K562 (cell line): Measurements from ENCODE around the gene LSR. TPM values are rescaled to one million over a fixed set of nuclear protein-coding genes. Genes with fewer than 3 reads are reported as not detected.

Experiments used
- ATAC-seq: fragments of 200-7000 bp; cut with Tn5 transposase; 3 replicates; pipeline ENCODE4 v1.9.1; 2020; ENCODE audit warnings: moderate library complexity
- BruUV-seq: library from RNA; stranded (reverse); fragments of 400-500 nt; replicated peaks from 2 replicates; lab custom pipeline; 2021; lab: Mats Ljungman, UMichigan
- CTCF ChIA-PET: fragments of 300-600 bp; formaldehyde crosslinking; extraction: SDS; loops from one replicate; lab custom pipeline; 2021; ENCODE audit warnings: low intra/inter-chr PET ratio; lab: Yijun Ruan, JAX
- POLR2A ChIA-PET: fragments of 300-600, 350-650 bp; sonication (Branson Sonifier 250); formaldehyde crosslinking; extraction: SDS; loops from one replicate; lab custom pipeline; 2021; ENCODE audit warnings: antibody characterized with exemption, inconsistent platforms; lab: Yijun Ruan, JAX
- DNase-seq, 4 experiments: peaks; one replicate each; pipeline versions ENCODE4 v3.0.0 to v3.0.0-alpha.2; 2011 to 2018; ENCODE audit warnings: low spot score in 3 of 4, mixed read lengths in 3 of 4; ENCODE audit errors: extremely low read depth in 1 of 4
- FAIRE-seq: peaks from 2 replicates; lab custom pipeline; 2011; peaks lifted over from hg19 to GRCh38; lab: Jason Lieb, UNC
- H2AFZ ChIP-seq: 2 replicates; pipeline ENCODE4 v1.6.0; 2011; ENCODE audit warnings: low read depth, low read length, control low read depth, inconsistent platforms
- H3K27ac ChIP-seq: fragments of 200-600 bp; 3 replicates; pipeline ENCODE4 v1.8.0; 2011; ENCODE audit warnings: low read depth, mild to moderate bottlenecking, control low read depth, inconsistent platforms, low read length, moderate library complexity, mixed read lengths; ENCODE audit errors: extremely low read depth
- H3K27me3 ChIP-seq, 2 experiments: fragments of 300-600 bp in 1 of 2; 2 replicates in 1 of 2; 3 replicates in 1 of 2; pipeline versions ENCODE4 v1.6.0 to v1.8.0; 2011; ENCODE audit warnings: inconsistent platforms in 2 of 2, low read length in 2 of 2, mild to moderate bottlenecking in 1 of 2, mixed read lengths in 1 of 2, moderate library complexity in 1 of 2; ENCODE audit not compliant: control insufficient read depth in 2 of 2, insufficient read depth in 2 of 2
- H3K36me3 ChIP-seq: fragments of 300-600 bp; 3 replicates; pipeline ENCODE4 v1.8.0; 2011; ENCODE audit warnings: mild to moderate bottlenecking, low read length, inconsistent platforms; ENCODE audit not compliant: control insufficient read depth, insufficient read depth
- H3K4me1 ChIP-seq, 2 experiments: fragments of 200-600 bp in 1 of 2; replicated peaks in 1 of 2; 2 replicates in 1 of 2; 3 replicates in 1 of 2; pipeline versions ENCODE4 v1.5.1 to v1.8.0; 2011; ENCODE audit warnings: inconsistent platforms in 2 of 2, low read length in 2 of 2, mild to moderate bottlenecking in 1 of 2, mixed read lengths in 1 of 2, moderate library complexity in 1 of 2; ENCODE audit not compliant: control insufficient read depth in 2 of 2, insufficient read depth in 2 of 2
- H3K4me2 ChIP-seq: 2 replicates; pipeline ENCODE4 v1.6.1; 2011; ENCODE audit warnings: low read length, control low read depth, inconsistent platforms, mixed read lengths; ENCODE audit not compliant: insufficient read depth
- H3K4me3 ChIP-seq: fragments of 200-600 bp; sonication (generic), shearing (Covaris generic); 2 replicates; pipeline ENCODE4 v1.5.1; 2016; ENCODE audit warnings: control low read depth, inconsistent platforms
- H3K79me2 ChIP-seq: fragments of 200-600 bp; 3 replicates; pipeline ENCODE4 v1.8.0; 2011; ENCODE audit warnings: low read length, inconsistent platforms; ENCODE audit not compliant: control insufficient read depth, insufficient read depth
- H3K9ac ChIP-seq, 2 experiments: 2 replicates each; pipeline versions ENCODE4 v1.6.0 to v1.6.1; 2011; ENCODE audit warnings: low read depth in 2 of 2, low read length in 2 of 2, control low read depth in 1 of 2, inconsistent platforms in 1 of 2, mild to moderate bottlenecking in 1 of 2, mixed read lengths in 1 of 2; ENCODE audit not compliant: insufficient read depth in 1 of 2
- H3K9me1 ChIP-seq: one replicate; pipeline ENCODE4 v1.6.0; 2011; ENCODE audit warnings: inconsistent platforms, mild to moderate bottlenecking, low read length, moderate library complexity; ENCODE audit not compliant: control insufficient read depth, insufficient read depth
- H3K9me3 ChIP-seq: replicated peaks from 2 replicates; pipeline ENCODE4 v1.5.1; 2011; ENCODE audit warnings: low read depth, low read length, inconsistent platforms; ENCODE audit not compliant: control insufficient read depth, insufficient read depth
- H4K20me1 ChIP-seq: replicated peaks from 2 replicates; pipeline ENCODE4 v1.6.1; 2011; ENCODE audit warnings: low read length, inconsistent platforms, mixed read lengths; ENCODE audit not compliant: control insufficient read depth, insufficient read depth
- HDAC3 ChIP-seq: fragments of 450-650 bp; IDR thresholded peaks from 2 replicates; pipeline ENCODE4 v1.6.1; 2018; ENCODE audit warnings: borderline replicate concordance, mild to moderate bottlenecking, moderate library complexity; ENCODE audit not compliant: partially characterized antibody
- MGA ChIP-seq: fragments of 450-650 bp; IDR thresholded peaks from 2 replicates; pipeline ENCODE4 v1.6.1; 2016; ENCODE audit warnings: mild to moderate bottlenecking, moderate library complexity
- SETDB1 ChIP-seq: IDR thresholded peaks from one replicate; pipeline ENCODE4 v1.6.1; 2012; ENCODE audit warnings: low read length, control low read depth, inconsistent platforms
- SUPT5H ChIP-seq: fragments of 450-650 bp; IDR thresholded peaks from 2 replicates; pipeline ENCODE4 v1.6.1; 2016
- THRAP3 ChIP-seq: fragments of 450-650 bp; IDR thresholded peaks from 2 replicates; pipeline ENCODE4 v1.6.1; 2016; ENCODE audit warnings: mild to moderate bottlenecking, inconsistent platforms, borderline replicate concordance
- WGBS: fragments of 100-300 bp; shearing (Covaris generic); methylation state at CpG from one replicate; pipeline ENCODE4 v1.1.6; 2016; ENCODE audit warnings: low coverage, mixed read lengths; ENCODE audit not compliant: insufficient coverage; ENCODE audit errors: missing lambda C conversion rate; 5-methylcytosine and 5-hydroxymethylcytosine counted together
- in situ Hi-C: fragments of 300-500 bp; cut with MboI; formaldehyde crosslinking; loops from 4 replicates; pipeline ENCODE4 v1.15.0; 2018; ENCODE audit warnings: inconsistent platforms, mixed read lengths
- intact Hi-C: fragments of 100-400 bp; cut with micrococcal nuclease; formaldehyde crosslinking; loops from 2 replicates; pipeline ENCODE4 v1.14.2; 2022
- polyA plus RNA-seq, 8 experiments: library from polyadenylated mRNA; depleted of rRNA in 4 of 8; stranded (reverse) in 5 of 8; unstranded in 3 of 8; fragments of >200 nt; fragmentation: Nextera tagmentation in 2 of 8; fragmentation: Illumina TruSeq in 1 of 8; extraction: Ambion mirVana in 2 of 8; extraction: Trizol in 1 of 8; gene quantifications; 2 replicates each; pipeline versions ENCODE4 v1.2.1 to v1.2.3, GENCODE V29; 2011 to 2014; ENCODE audit warnings: inconsistent platforms in 1 of 8, missing spikeins in 1 of 8
- total RNA-seq, 7 experiments: library from RNA; depleted of rRNA in 6 of 7; stranded (reverse); fragments of >200 nt in 6 of 7; fragmentation: Illumina TruSeq in 2 of 7; extraction: Trizol in 2 of 7; gene quantifications; 2 replicates each; pipeline versions ENCODE4 v1.2.1 to v1.2.3, GENCODE V29; 2011 to 2021; ENCODE audit warnings: low replicate concordance in 1 of 7

The LSR gene
- total and polyA plus RNA-seq, 9 of the 15 experiments (the other 6 are each of a cell fraction or from before 2014, with no cell fraction given) = 0.44 to 87.9 (median 28.0) TPM

- Histone ChIP-seq H3K4me1 (peaks cover 15 to 45% of the 10 kb centered on the region in 2 experiments), H3K9me1 (no peaks in the 10 kb centered on the region), H3K4me3 (no peak overlapping the region), H4K20me1 (no peaks in the 10 kb centered on the region), H2AFZ (no peak overlapping the region), H3K4me2 (no peak overlapping the region), H3K9me3 (no peaks in the 10 kb centered on the region), H3K27ac (no peak overlapping the region; the same call in 2 of the 3 replicates), H3K79me2 (peaks cover 23% of the 10 kb centered on the region), H3K36me3 (peaks cover 78% of the 10 kb centered on the region), H3K27me3 (no peaks in the 10 kb centered on the region), H3K9ac (peak overlapping the region in 1 of 2 experiments; percentile 99; a peak in 2 of 4 replicates)
- BruUV-seq = no TSS peak
- TF ChIP-seq MGA (no peak), HDAC3 (no peak), SETDB1 (no peak), THRAP3 (no peak), SUPT5H (0 out of 2 replicates have a peak, but pooled peaks have one; percentile 15)
- ChIA-PET CTCF (no interaction called here), POLR2A (interaction anchor here (0.5 to 3.7 kb wide), 6 partner anchors 11 to 226 kb away, joined by 3 to 31 read pairs (median 3); no protein-coding TSS in a partner anchor)
- intact Hi-C loops (loop anchor here (5.0 kb wide), 2 partner anchors 109 to 124 kb away; partner anchors contain the start of gene FXYD7), in situ Hi-C loops (no loop called here)
- no peak for FAIRE-seq
- 93% methylated on average over 6 of the region's 10 CpGs for WGBS
- ATAC-seq = no peak
- no peak for DNase-seq
Observed at GRCh38 chr19:35265900-35266519, 17.2 kb downstream of the LSR start.
